C4-2B (cell line): Measurements from ENCODE around the gene PLAAT1.

Source experiments
- ZFX ChIP-seq: fragments of 450-650 bp; IDR thresholded peaks from 2 replicates; pipeline ENCODE4 v1.6.1; 2017
- TF ChIP-seq, protein P1 (sequence below): fragments of 450-650 bp; conservative IDR thresholded peaks from 2 replicates; pipeline ENCODE4 v1.5.1; 2017; ENCODE audit warnings: mild to moderate bottlenecking

GRCh38 chr3:193212844-193213243 lies 28.2 kb upstream of the PLAAT1 start:
- TF ChIP-seq, protein P1, sequence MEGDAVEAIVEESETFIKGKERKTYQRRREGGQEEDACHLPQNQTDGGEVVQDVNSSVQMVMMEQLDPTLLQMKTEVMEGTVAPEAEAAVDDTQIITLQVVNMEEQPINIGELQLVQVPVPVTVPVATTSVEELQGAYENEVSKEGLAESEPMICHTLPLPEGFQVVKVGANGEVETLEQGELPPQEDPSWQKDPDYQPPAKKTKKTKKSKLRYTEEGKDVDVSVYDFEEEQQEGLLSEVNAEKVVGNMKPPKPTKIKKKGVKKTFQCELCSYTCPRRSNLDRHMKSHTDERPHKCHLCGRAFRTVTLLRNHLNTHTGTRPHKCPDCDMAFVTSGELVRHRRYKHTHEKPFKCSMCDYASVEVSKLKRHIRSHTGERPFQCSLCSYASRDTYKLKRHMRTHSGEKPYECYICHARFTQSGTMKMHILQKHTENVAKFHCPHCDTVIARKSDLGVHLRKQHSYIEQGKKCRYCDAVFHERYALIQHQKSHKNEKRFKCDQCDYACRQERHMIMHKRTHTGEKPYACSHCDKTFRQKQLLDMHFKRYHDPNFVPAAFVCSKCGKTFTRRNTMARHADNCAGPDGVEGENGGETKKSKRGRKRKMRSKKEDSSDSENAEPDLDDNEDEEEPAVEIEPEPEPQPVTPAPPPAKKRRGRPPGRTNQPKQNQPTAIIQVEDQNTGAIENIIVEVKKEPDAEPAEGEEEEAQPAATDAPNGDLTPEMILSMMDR = no peak
- TF ChIP-seq ZFX = no peak
